Activated CD4-positive, alpha-beta T cell treated with anti-CD3 and anti-CD28 coated beads, Interleukin-2, amount 10 ng/mL, durations not matched to agents 7 days and 5 days (primary cell): ENCODE measurements around the gene TIMM13. TPM values are rescaled to one million over a fixed set of nuclear protein-coding genes. Genes with fewer than 3 reads are reported as not detected.
"Not testable (repeated sequence)": the region's sequence is repeated elsewhere in the genome, so short reads cannot be mapped to it uniquely, and the experiment has no call there.

Source experiments
- CTCF ChIA-PET: fragments of 350-600 bp; sonication (Branson Sonifier 250); formaldehyde crosslinking; loops from one replicate; lab custom pipeline; 2021; ENCODE audit warnings: antibody characterized with exemption; lab: Charles Lee
- POLR2A ChIA-PET: fragments of 350-600 bp; sonication (Branson Sonifier 250); formaldehyde crosslinking; loops from one replicate; lab custom pipeline; 2021; ENCODE audit warnings: antibody characterized with exemption; lab: Charles Lee
- DNase-seq: peaks from one replicate; pipeline ENCODE4 v3.0.0-alpha.2; 2020
- H3K27ac Mint-ChIP-seq: one replicate; pipeline ENCODE4 v1.8.0; 2021; ENCODE audit warnings: mild to moderate bottlenecking, moderate library complexity, mixed read lengths
- H3K27me3 Mint-ChIP-seq: one replicate; pipeline ENCODE4 v1.8.0; 2021; ENCODE audit warnings: mixed read lengths
- H3K36me3 Mint-ChIP-seq: one replicate; pipeline ENCODE4 v1.8.0; 2021; ENCODE audit warnings: low read depth, mixed read lengths
- H3K4me1 Mint-ChIP-seq: one replicate; pipeline ENCODE4 v1.8.0; 2021; ENCODE audit warnings: mixed read lengths
- H3K4me3 Mint-ChIP-seq: one replicate; pipeline ENCODE4 v1.8.0; 2021; ENCODE audit warnings: mild to moderate bottlenecking, moderate library complexity, mixed read lengths
- H3K9me3 Mint-ChIP-seq: one replicate; pipeline ENCODE4 v1.8.0; 2021; ENCODE audit warnings: mixed read lengths
- total RNA-seq, 2 experiments: library from RNA; stranded (reverse); gene quantifications; one replicate each; pipeline ENCODE4 v1.2.3, GENCODE V29; 2021

The TIMM13 gene
- total RNA-seq, 2 experiments from 2014 or later, result 49.0 to 66.4 TPM

DNA sequence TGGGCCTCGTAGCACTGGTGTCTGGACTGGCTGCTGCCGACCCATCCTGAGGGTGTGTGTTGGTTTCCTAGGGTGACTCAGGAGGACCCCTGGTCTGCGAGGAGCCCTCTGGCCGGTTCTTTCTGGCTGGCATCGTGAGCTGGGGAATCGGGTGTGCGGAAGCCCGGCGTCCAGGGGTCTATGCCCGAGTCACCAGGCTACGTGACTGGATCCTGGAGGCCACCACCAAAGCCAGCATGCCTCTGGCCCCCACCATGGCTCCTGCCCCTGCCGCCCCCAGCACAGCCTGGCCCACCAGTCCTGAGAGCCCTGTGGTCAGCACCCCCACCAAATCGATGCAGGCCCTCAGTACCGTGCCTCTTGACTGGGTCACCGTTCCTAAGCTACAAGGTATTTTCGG, 13.8 kb downstream of the TIMM13 start:
- Mint-ChIP-seq H3K27ac (no peak overlapping the region), H3K4me3 (no peak overlapping the region), H3K27me3 (no peaks in the 10 kb centered on the region), H3K4me1 (peaks cover 2% of the 10 kb centered on the region), H3K9me3 (no peaks in the 10 kb centered on the region), H3K36me3 (peaks cover 1% of the 10 kb centered on the region)
- ChIA-PET CTCF (no interaction called here), POLR2A (no interaction called here)
- no peak for DNase-seq

DNA sequence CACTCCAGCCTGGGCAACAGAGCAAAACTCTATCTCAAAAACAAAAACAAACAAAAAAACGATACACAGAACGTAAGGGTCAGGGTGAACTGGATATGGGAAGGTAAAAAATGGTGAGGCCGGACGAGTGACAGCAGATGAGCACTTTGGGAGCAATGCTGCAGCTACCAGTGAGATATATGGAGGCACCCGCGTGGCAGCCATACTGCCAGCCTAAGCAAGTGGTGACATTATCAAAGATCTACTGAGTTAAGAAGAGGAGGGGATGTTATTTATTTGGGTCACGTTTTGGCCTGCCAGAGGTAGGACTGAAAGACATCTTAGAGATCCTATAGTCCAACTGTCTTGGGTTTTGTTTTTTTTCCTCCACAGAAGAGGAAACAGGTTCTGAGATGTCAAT, 14.2 kb downstream of the TIMM13 start:
- Mint-ChIP-seq H3K36me3 (peaks cover 1% of the 10 kb centered on the region), H3K27me3 (no peaks in the 10 kb centered on the region), H3K27ac (peak overlapping the region; percentile 51), H3K9me3 (no peaks in the 10 kb centered on the region), H3K4me3 (no peak overlapping the region), H3K4me1 (peaks cover 2% of the 10 kb centered on the region)
- POLR2A ChIA-PET, result no interaction called here
- no peak for DNase-seq
- CTCF ChIA-PET, result no interaction called here

DNA sequence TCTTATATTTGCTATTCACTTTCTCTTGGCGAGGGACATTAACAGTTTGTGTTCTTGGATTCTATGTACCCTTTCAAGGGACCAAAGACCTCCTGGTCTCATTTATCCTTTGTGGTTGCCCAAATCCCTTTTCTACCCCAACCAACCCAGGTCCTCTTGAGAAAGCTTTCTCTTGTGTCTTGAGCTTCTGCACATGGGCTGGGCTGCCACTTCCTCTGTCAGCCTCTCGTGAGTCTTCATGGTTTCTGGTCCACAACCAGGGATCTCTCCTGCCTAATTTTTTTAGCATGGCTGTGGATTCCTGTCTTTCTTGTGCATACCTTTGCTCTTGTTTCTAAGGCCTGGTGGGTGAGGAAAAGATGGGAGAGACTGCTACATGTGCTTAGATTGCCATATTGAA, 14.9 kb downstream of the TIMM13 start:
- ChIA-PET POLR2A (no interaction called here), CTCF (interaction anchor here (1.2 kb wide), 1 partner anchor 199 kb away, joined by 3 read pairs; no protein-coding TSS in a partner anchor)
- no peak for DNase-seq

DNA sequence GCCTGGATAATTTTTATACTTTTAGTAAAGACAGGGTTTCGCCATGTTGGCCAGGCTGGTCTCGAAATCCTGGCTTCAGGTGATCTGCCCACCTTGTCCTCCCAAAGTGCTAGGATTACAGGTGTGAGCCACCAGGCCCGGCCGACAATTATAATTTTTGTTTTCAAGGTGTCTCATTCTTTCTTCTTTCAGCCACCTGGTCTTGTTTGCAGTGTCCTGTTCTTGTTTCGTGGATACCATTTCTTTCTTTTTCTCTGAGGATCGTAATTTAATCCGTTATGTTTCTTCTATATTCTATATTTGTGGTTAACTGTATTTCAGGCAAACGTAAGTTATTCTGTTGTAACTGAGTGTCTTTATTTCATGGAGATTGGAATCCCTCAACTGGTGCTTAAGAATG, 15.7 kb downstream of the TIMM13 start:
- Mint-ChIP-seq H3K27ac (no peak overlapping the region), H3K9me3 (no peaks in the 10 kb centered on the region), H3K4me1 (peaks cover 2% of the 10 kb centered on the region), H3K4me3 (no peak overlapping the region), H3K27me3 (no peaks in the 10 kb centered on the region), H3K36me3 (no peaks in the 10 kb centered on the region)
- ChIA-PET POLR2A (no interaction called here), CTCF (interaction anchor here (0.6 to 1.2 kb wide), 2 partner anchors 23 to 200 kb away, joined by 3 to 4 read pairs; no protein-coding TSS in a partner anchor)
- DNase-seq, result no peak

More for the DNA sequence above, 14.9 kb downstream of the TIMM13 start:
- Mint-ChIP-seq H3K4me3 (no peak overlapping the region), H3K4me1 (peaks cover 2% of the 10 kb centered on the region), H3K9me3 (no peaks in the 10 kb centered on the region), H3K27ac (no peak overlapping the region), H3K27me3 (no peaks in the 10 kb centered on the region), H3K36me3 (no peaks in the 10 kb centered on the region)

DNA sequence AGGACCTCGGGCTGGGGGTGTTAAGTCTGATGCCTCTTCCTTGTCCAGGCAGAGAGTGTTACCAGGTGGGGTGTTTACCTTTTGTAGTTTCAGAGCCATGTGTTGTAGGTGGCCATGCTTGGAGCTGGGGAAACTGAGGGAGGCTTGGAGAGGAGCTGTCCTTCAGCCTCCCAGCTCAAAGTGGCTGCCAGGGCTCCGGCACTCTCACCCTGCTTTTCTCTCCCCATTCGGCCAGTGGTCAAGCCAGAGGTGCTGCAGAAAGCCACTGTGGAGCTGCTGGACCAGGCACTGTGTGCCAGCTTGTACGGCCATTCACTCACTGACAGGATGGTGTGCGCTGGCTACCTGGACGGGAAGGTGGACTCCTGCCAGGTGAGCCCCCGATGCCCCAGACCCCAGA, 17.4 kb downstream of the TIMM13 start:
- ChIA-PET POLR2A (interaction anchor here (0.6 kb wide), 1 partner anchor 33 kb away, joined by 5 read pairs; no protein-coding TSS in a partner anchor), CTCF (interaction anchor here (0.5 to 1.4 kb wide), 3 partner anchors 8 to 552 kb away, joined by 3 to 4 read pairs (median 3); no protein-coding TSS in a partner anchor)
- Mint-ChIP-seq H3K4me1 (peaks cover 2% of the 10 kb centered on the region), H3K27me3 (no peaks in the 10 kb centered on the region), H3K9me3 (no peaks in the 10 kb centered on the region), H3K27ac (no peak overlapping the region), H3K4me3 (no peak overlapping the region), H3K36me3 (no peaks in the 10 kb centered on the region)
- DNase-seq, result no peak

DNA sequence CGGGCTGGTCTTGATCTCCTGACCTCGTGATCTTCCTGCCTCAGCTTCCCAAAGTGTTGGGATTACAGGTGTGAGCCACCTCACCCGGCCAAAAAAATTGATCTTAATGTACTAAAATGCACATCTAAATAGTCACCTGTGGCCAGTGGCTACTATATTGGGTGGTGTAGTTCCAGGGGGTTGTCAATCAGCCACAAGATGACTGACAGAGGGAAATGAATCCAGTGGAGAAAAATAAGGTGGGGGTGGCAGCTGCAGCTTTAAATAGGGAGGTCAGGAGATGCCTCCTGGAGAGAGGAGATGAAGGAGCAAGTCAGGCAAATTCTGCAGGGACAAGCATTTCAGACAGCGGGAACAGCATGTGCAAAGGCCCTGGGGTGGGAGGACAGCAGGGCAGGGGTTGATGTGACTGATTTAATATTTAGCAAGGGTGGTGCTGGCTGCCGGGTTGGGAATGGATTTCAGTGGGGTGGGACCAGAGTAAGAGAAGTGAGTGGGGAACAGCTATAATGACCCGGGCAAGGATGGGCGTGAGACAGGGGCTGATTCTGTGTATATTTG, 18.0 kb downstream of the TIMM13 start:
- Mint-ChIP-seq H3K36me3 (no peaks in the 10 kb centered on the region), H3K9me3 (no peaks in the 10 kb centered on the region), H3K4me1 (peaks cover 2% of the 10 kb centered on the region), H3K27me3 (no peaks in the 10 kb centered on the region), H3K27ac (no peak overlapping the region), H3K4me3 (no peak overlapping the region)
- ChIA-PET CTCF (interaction anchor here (1.0 to 1.7 kb wide), 4 partner anchors 8 to 136 kb away, joined by 3 to 4 read pairs (median 4); no protein-coding TSS in a partner anchor), POLR2A (no interaction called here)
- no peak for DNase-seq

DNA sequence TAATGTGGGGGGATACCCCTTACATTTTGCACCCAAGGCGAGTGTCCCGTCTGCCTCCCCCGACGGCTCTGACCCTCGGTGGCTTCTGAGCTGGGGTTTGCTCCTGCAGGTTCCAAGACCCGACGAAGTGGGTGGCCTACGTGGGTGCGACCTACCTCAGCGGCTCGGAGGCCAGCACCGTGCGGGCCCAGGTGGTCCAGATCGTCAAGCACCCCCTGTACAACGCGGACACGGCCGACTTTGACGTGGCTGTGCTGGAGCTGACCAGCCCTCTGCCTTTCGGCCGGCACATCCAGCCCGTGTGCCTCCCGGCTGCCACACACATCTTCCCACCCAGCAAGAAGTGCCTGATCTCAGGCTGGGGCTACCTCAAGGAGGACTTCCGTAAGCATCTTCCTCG, 19.1 kb downstream of the TIMM13 start:
- H3K4me1 Mint-ChIP-seq, result peaks cover 2% of the 10 kb centered on the region
- POLR2A ChIA-PET, result no interaction called here
- H3K36me3 Mint-ChIP-seq, result no peaks in the 10 kb centered on the region

DNA sequence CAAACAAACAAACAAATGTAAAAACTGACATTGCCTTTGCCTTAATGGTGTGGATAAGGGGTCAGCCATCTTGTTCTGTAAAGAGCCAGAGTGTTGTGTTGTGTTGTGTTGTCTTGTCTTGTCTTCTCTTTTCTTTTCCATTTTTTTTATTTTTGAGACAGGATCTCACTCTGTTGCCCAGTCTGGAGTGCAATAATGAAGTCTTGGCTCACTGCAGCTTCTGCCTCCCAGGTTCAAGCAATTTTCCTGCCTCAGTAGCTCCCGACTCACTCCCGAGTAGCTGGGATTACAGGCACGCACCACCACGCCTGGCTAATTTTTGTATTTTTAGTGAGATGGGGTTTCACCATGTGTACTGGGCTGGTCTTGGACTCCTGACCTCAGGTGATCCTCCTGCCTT, 27.8 kb downstream of the TIMM13 start:
- H3K4me1 Mint-ChIP-seq, result no peaks in the 10 kb centered on the region
- H3K9me3 Mint-ChIP-seq, result no peaks in the 10 kb centered on the region
- no peak for DNase-seq
- ChIA-PET POLR2A (no interaction called here), CTCF (interaction anchor here (1.5 kb wide), 1 partner anchor 26 kb away, joined by 3 read pairs; no protein-coding TSS in a partner anchor)
- no peak overlapping the region for H3K4me3 Mint-ChIP-seq
- no peak overlapping the region for H3K27ac Mint-ChIP-seq
- no peaks in the 10 kb centered on the region for H3K36me3 Mint-ChIP-seq
- no peaks in the 10 kb centered on the region for H3K27me3 Mint-ChIP-seq

More for the DNA sequence above, 19.1 kb downstream of the TIMM13 start:
- Mint-ChIP-seq H3K4me3 (no peak overlapping the region), H3K27ac (no peak overlapping the region), H3K27me3 (no peaks in the 10 kb centered on the region), H3K9me3 (no peaks in the 10 kb centered on the region)
- CTCF ChIA-PET, result interaction anchor here (1.0 to 1.7 kb wide), 2 partner anchors 10 to 15 kb away, joined by 3 to 4 read pairs; no protein-coding TSS in a partner anchor
- no peak for DNase-seq

DNA sequence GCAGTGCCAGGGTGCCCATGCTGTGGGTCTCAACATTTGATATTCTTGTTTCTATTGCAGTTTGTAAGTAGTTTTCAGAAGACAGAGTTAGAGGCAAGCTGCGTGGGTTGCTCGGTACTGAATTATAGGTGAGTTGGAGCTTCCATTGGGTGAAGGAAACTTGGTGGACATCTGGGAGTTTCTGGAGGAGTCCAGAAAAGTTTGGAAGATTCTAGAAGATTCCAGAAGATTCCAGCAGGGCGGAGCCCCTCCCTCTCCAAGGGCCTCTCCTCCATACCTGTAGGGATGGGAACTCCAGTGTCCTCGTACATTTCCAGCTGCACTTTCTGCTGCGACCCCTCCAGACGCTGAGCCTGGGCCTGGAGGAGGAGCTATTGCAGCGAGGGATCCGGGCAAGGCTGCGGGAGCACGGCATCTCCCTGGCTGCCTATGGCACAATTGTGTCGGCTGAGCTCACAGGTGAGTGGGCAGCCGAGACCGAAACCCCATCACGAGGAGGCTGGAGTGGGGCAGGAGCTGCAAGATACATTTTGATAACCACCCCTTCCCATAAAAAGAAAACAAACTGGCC, 28.6 kb downstream of the TIMM13 start:
- Mint-ChIP-seq H3K36me3 (no peaks in the 10 kb centered on the region), H3K27me3 (no peaks in the 10 kb centered on the region), H3K4me3 (no peak overlapping the region), H3K9me3 (no peaks in the 10 kb centered on the region), H3K4me1 (peaks cover 5% of the 10 kb centered on the region), H3K27ac (no peak overlapping the region)
- no peak for DNase-seq
- ChIA-PET POLR2A (no interaction called here), CTCF (interaction anchor here (1.5 kb wide), 1 partner anchor 27 kb away, joined by 3 read pairs; no protein-coding TSS in a partner anchor)

DNA sequence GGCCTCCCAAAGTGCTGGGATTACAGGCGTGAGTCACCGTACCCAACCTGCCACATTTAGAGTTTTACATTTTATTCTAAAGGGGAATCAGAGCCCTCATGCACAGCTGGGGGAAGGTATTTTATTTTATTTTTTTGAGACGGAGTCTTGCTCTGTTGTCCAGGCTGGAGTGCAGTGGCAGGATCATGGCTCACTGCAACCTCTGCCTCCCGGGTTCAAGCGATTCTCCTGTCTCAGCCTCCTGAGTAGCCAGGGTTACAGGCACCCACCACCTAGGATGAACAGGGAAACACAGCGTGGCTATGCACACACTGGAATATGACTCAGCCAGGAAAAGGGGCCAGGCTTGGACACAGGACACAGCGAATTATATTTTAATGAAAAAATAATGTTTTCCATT, 30.2 kb downstream of the TIMM13 start:
- DNase-seq, H3K9me3 Mint-ChIP-seq, POLR2A ChIA-PET, H3K27ac Mint-ChIP-seq, H3K36me3 Mint-ChIP-seq, H3K4me3 Mint-ChIP-seq: not testable (repeated sequence)
- Mint-ChIP-seq H3K4me1 (peaks cover 11% of the 10 kb centered on the region), H3K27me3 (peaks cover 11% of the 10 kb centered on the region)
- CTCF ChIA-PET, result interaction anchor here (1.2 kb wide), 1 partner anchor 12 kb away, joined by 3 read pairs; no protein-coding TSS in a partner anchor

DNA sequence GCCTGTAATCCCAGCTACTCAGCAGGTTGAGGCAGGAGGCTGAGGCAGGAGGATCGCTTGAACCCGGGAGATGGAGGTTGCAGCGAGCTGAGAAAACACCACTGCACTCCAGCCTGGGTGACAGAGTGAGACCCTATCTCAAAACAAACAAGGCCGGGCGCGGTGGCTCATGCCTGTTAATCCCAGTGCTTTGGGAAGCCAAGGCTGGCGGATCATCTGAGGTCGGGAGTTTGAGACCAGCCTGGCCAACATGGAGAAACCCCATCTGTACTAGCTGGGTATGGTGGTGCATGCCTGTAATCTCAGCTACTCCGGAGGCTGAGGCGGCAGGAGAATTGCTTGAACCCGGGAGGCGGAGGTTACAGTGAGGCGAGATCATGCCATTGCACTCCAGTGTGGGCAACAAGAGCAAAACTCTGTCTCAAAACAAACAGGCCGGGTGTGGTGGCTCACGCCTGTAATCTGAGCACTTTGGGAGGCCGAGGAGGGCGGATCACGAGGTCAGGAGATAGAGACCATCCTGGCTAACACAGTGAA, 32.0 kb downstream of the TIMM13 start:
- DNase-seq, CTCF ChIA-PET, H3K9me3 Mint-ChIP-seq, H3K36me3 Mint-ChIP-seq, H3K27ac Mint-ChIP-seq, H3K4me3 Mint-ChIP-seq, POLR2A ChIA-PET: not testable (repeated sequence)
- H3K27me3 Mint-ChIP-seq, result peaks cover 13% of the 10 kb centered on the region
- H3K4me1 Mint-ChIP-seq, result peaks cover 14% of the 10 kb centered on the region

DNA sequence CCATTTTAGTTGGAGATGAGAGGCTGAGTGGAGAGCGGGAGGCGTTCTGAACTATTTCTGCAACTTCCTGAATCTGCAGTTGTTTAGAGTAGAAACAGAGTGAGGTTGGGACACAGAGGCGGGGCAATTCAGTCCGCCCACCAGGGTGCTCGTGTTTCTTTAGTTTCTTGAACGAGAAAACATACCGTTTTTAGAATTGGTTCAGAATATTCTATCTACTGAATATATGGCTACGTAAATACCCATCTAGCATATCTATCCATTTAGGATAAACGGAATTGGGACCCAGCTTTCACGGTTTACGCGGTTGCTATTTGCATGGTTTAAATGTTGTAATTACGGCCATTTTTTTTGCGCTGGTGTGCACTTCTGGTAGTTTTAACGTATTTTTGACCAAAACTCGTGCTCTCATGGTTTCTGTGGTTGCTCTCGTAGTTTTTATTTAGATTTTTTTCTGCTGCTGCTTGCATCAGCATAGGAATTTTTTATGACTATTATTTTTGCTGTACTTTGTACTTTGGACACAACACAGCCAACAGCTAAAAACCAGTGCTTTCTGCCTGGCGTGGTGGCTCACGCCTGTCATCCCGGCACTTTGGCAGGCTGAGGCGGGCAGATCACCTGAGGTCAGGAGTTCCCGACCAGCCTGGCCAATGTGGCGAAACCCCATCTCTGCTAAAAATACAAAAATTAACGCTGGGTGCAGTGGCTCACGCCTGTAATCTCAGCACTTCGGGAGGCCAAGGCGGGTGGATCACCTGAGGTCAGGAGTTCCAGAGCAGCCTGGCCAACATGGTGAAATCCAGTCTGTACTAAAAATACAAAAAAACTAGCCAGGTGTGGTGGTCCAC, 32.7 kb downstream of the TIMM13 start:
- ChIA-PET POLR2A (no interaction called here), CTCF (interaction anchor here (0.6 to 1.3 kb wide), 3 partner anchors 12 to 289 kb away, joined by 3 to 4 read pairs (median 4); partner anchors contain the start of gene TIMM13)
- H3K4me1 Mint-ChIP-seq, result peaks cover 16% of the 10 kb centered on the region
- no peaks in the 10 kb centered on the region for H3K36me3 Mint-ChIP-seq
- no peak overlapping the region for H3K4me3 Mint-ChIP-seq
- H3K27ac Mint-ChIP-seq, result peak overlapping the region; percentile 36
- no peaks in the 10 kb centered on the region for H3K9me3 Mint-ChIP-seq
- peaks cover 13% of the 10 kb centered on the region for H3K27me3 Mint-ChIP-seq
- peak; percentile 11 for DNase-seq
